ENCODE results near the gene CD63.
A peak's percentile ranks its signal among the peaks of the same experiment; 100 is the strongest.

Gene CD63

DNA sequence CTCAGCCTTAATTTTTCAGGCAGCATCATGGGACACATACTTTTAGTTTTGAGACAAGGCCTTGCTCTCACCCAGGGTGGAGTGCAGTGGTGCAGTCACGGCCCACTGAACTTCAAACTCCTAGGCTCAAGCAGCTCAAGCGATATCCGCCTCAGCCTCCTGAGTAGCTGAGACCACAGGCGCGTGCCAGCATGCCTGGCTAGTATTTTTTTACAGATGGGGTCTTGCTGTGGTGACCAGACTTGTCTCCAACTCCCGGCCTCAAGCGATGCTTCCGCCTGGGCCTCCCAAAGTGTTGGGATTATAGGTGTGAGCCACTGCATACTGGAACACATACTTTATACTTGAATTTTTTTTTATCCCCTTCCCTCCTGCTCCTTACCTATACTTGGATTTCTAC is 5.9 kb downstream of the CD63 start:
- DNase-seq (ENCODE audit: low read depth in 1 of 2, low spot score in 1 of 2): no peak

DNA sequence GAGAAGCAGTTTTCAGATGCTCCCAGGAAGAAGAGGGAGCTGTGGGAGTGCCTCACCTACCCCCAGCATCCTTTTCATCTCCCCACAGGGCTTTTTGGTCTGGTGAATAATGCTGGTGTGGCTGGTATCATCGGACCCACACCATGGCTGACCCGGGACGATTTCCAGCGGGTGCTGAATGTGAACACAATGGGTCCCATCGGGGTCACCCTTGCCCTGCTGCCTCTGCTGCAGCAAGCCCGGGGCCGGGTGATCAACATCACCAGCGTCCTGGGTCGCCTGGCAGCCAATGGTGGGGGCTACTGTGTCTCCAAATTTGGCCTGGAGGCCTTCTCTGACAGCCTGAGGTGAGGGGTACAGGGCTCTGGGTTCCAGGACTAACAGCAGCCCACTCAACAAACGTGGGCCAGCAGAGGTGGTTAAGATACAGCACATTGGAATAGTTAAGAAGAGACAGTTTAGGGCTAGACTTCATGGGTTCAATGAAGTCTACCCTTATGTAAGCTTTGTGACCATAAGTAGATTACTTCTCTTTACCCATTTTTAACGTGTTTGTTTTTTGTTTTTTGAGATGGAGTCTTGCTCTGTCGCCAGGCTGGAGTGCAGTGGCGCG is 7.1 kb downstream of the CD63 start:
- DNase-seq (ENCODE audit: low read depth in 1 of 2, low spot score in 1 of 2): no peak

DNA sequence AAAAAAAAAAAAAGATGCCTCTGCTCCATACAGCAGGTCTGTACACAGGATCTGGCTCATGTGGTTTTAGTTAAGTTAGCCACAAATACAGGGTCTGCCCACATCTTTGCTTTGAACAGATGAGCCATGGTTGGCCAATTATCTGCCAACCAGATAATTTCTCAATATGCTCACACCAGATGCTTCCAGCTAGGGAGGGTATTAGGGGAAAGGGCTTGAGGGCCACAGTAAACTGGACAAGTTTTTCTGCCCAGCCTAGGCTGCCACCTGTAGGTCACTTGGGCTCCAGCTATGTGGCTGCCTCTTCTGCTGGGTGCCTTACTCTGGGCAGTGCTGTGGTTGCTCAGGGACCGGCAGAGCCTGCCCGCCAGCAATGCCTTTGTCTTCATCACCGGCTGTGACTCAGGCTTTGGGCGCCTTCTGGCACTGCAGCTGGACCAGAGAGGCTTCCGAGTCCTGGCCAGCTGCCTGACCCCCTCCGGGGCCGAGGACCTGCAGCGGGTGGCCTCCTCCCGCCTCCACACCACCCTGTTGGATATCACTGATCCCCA is 7.8 kb downstream of the CD63 start:
- no peak for DNase-seq (ENCODE audit: low read depth in 1 of 2, low spot score in 1 of 2)

DNA sequence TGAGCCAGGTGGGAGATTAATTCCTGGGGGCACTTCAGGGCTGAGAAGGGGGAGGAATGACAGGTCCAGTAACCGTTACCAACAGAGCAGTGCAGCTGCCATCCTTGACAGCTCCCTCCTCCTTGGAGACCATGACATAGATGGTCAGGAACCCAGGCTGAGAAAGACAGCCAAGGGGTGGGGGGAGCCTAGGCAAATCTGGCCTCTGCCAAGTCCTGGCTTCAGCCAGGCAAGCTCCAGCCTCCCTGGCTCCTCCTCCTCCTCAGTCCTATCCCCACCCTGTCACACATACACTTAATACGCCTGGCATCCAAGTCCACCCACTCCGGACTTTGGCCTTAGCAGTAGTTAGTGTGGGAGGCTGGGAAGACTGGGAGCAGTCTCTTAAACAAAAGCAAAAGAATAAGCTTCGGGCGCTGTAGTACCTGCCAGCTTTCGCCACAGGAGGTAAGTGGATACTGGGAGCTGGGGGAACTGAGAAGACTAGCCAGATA is 8.7 kb downstream of the CD63 start, which contains the start of gene RDH5:
TSS of gene RDH5 (plus strand) at position 323 of the 494 bp plus-strand sequence. CDS start 792 bp downstream, outside the sequence.
- DNase-seq (ENCODE audit: low read depth in 1 of 2, low spot score in 1 of 2): no peak

DNA sequence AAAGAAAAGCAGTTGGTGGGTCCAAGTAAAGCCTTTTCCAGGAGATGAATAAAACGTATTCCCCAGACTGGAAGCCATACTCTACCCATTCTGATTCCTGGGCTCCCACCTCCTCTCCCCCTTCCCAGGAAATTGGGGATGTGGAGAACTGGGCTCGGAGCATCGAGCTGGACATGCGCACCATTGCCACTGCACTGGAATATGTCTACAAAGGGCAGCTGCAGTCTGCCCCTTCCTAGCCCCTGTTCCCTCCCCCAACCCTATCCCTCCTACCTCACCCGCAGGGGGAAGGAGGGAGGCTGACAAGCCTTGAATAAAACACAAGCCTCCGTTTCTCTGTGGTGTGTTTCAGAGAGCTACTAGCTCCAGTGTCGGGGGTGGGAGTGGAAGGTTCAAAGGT is 9.4 kb downstream of the CD63 start:
- no peak for DNase-seq (ENCODE audit: low read depth in 1 of 2, low spot score in 1 of 2)

DNA sequence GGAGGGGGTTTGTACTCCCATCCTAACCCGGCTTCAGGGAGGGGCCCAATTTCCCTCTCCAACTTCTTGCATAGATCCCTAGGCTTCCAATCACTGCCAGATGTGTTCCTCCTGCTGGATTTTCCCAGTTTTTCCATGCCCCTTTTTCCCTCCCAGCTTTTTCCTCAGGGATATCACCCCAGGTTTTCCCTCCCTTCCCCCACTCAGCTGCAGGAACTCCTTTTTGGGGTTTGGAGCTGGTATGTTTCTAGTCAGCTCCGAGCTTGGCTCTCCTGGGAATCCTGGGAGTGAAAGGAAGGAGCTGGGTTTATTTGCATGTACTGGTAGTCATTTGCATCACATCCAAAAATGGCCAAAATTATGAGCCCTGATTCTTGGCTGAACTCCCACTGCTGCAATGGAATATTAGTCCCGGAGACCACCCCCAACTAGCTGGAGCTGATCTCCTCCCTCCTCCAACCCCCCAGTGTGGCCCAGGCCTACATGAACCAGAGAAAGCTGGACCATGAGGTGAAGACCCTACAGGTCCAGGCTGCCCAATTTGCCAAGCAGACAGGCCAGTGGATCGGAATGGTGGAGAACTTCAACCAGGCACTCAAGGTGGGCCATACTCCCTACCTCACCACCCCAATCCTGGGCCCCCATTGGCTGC is 10.1 kb downstream of the CD63 start:
- no peak for DNase-seq (ENCODE audit: low read depth in 1 of 2, low spot score in 1 of 2)

DNA sequence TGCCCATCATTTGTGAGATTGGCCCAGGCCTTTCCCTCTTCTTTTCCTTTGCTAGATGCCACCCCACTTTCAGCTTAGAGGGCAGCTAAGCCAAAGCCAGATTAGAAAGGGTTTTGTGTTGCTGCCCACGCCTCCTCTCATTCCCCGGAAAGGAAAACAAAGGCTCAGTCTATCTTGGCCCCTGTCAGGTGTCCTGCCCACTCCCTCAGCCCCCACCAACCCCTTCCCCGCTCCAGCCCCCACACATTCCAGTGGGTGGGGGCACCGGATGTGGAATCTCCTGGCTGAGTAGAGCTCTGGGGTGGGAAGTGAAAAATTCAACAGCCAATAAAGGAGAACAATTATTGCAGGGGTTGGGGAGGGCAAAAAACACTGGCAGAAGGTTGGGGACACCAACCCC is 10.8 kb downstream of the CD63 start:
- no peak for DNase-seq (ENCODE audit: low read depth in 1 of 2, low spot score in 1 of 2)

DNA sequence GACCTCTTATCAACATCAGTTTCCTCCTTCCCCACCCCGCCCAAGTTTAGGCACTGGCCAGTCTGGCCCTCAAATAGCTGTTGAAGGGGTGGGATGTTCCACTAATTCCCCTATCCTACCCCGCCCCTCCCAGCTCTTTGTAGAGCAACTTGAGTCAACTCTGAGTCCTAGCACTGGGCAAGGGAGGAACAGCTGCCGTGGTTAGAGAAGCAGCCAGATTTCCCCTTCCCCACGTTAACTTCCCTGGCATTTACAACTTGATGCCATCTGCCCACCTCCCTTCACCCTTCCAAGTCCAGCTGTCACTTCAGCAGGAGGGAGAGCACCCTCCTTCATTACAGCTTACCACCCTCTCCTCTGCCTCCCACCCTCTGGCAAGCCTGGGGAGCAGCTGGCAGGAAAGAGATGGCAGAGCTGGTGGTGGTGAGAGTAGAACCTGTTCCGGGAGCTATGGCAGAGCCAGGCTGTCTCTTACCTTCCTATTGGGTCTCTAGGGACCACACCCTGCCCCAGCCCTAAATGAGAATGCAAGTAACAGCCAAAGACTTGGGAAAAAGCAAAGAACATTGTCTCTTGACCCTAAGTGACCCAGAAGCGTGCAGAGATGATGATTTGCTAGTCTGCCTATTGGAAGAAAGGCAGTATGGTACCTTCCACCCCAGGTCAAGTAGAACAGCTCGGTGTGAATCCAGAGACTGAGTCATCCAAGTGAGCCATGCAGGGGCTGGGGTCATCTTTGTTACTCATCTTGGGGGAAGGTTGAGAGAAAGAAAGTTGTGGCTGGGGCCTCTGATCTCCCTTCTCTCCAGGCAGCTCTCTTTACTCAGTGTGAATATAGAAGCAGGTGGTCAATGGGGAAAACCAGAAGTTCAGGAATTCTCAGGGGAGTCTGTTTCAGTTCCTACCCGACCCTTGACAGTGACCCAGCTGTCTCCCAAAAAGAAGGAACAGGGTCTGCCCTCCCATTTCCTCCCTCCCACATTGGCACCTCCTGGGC is 11.5 kb downstream of the CD63 start:
- no peak for DNase-seq (ENCODE audit: low read depth in 1 of 2, low spot score in 1 of 2)

DNA sequence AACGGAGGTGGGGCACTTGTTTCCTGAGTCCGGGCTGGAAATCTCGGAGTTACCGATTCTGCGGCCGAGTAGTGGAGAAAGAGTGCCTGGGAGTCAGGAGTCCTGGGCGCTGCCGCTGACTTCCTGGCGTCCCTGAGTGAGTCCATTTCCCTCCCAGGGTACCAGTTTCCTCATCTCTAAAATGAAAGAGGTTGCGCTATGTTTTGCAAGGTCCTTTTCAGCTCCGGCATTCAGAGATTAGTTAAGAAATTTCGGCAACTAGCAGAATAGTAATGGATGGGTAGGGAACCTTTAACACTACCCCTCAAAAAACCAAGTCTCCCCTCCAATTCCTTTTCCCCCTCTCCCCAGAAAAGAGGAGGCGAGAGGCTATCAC is 12.2 kb downstream of the CD63 start:
- DNase-seq (ENCODE audit: low read depth in 1 of 2, low spot score in 1 of 2): no peak

DNA sequence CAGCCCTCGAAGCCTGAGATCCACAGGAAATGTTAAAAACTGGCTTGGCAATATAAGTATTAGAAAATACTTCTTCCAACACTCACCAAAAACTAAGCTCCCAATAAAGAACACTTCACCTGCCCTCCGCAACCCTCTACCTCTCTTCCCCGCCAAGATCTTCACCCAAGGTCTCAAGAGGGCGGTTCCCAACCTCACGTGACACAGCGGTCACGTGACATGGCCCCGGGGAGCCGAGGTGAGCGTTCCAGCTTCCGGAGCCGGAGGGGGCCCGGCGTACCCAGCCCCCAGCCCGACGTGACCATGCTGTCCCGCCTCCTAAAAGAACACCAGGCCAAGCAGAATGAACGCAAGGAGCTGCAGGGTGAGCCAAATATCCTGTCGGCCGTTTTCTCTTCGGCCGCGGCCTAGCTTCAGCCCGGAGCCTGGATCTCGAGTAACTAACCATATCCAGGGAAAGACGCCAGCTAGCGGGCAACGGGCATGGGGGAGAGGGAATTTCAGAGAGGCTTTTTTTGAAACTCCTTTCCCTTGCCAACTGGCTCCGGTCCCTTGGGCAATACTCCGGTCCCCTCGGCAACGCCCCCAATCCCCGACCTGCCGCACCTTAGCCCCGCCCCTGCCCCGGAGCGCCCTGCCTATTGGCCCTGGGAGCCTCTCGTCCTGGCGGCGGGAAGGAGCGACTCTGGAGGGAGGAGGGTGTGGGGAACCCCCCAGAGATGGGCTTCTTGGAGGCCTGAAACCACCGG is 12.8 kb downstream of the CD63 start, which contains the start of gene BLOC1S1:
TSS of gene BLOC1S1 (plus strand) at position 214 of the 749 bp plus-strand sequence. CDS start at position 220, 6 bp downstream.
- peak; percentile 83 to 92 for DNase-seq (ENCODE audit: low read depth in 1 of 2, low spot score in 1 of 2)

DNA sequence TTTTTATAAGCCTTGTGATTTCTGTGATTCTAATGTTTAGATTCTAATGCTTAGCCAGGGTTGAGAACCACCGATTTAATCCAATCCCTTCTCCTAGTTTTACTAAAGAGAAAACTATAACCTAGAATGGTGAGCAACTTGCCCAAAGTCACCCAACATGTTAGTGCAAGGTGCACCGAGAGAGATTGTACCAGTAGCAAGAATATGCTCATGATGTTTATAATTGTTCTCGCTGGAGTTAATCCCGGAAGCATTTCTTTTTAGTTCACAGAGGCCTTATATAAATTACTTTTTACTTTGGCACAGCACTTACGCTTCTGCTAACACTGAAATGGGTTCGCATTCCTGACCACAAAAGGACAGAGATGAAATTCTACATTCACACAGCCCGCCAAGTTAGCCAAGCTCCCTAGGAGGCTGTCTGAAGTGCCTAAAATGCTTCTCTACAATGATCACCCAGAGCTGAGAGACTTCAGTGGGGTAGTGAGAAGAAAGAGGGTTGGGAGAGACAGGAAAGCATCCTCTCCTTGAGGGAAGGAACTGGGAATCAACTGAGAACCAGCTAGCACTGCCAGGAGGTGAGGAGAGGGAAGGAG is 13.5 kb downstream of the CD63 start:
- no peak for DNase-seq (ENCODE audit: low read depth in 1 of 2, low spot score in 1 of 2)

DNA sequence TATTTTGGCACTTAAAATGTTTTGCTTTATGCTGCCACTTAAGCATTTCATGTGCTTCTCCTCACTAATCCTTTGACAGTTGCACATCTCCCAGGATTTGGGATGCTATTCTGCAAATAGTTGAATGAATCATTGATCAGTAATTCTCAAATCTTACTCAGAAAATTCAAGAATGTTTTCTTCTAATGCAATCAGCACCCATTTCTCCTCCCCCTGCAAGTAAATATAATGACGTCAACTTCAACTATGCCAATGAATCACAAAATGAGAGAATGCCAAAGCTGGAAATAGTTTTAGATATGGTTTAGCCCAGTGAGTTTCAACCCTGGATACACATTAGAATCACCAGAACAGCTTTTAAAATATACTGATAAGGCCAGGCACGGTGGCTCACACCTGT is 15.1 kb downstream of the CD63 start:
- no peak for DNase-seq (ENCODE audit: low read depth in 1 of 2, low spot score in 1 of 2)

DNA sequence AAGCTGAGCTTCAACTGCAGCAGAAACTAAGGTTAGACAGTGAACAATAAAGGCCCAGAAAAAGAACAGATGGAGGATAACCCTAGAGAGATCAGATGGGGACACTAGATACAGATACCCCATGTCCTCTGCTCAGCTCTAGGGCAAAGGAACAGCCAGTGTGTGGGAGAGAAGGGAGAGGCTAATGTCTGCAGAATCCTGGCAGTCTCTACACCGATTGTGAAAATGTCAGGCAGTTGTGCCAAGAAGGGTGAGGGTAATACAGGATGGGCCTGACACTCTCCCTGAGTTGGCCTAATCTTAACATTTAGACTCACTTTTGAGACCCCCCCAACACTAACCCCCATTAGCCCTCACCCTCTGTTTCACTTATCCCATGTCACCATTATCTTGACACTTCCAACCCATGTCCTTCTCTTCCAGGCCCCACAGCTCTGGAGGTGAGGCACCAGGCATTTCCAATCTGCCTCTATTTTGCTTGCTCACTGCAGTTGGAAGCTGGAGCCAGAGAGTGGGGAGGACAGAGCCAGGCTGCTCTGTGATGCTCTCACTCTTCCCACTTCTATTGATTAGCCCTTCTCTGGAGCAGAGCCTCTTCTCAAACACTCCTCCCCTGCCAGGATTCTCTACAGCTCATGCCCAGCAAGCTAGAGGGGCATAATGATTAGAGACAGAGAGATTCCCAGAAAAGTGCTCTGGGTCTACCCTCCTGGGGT is 16.0 kb downstream of the CD63 start:
- no peak for DNase-seq (ENCODE audit: low read depth in 1 of 2, low spot score in 1 of 2)

DNA sequence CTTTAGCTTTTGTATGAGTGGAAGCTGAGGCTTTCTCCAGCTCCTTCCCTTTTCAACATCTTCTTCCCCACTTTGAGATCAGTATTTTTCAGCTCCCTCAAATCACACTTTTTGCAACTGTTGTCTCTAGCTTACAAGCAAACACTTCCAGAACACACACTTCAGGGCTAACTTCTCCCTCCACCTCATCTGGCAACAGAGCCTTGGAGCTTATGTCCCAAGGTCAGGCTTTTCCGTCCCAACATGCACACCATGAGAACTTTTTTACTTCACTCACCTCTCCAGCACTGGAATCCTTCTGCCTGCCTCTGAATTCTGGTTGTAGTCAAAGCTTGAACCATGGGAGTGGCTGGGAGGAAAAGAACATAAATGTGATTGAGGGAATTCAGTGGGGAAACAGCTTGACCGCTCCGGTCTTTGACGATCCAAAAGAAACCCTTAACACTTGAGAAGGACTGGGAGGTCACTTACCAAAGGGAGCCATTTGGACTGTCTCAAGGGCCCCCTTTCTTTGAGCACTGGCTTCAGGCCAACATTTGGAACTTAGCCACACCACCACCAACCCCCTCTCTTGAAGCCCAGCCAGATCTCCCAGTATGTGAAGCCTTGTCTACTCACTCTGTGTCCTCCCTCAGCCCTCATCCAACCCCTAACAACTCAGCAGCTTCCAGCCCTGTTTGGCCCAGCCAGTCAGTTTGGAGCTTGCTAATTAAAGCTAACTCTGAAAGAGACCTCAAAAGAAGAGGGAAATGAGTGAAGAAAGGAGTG is 16.8 kb downstream of the CD63 start:
- DNase-seq (ENCODE audit: low read depth in 1 of 2, low spot score in 1 of 2): no peak

DNA sequence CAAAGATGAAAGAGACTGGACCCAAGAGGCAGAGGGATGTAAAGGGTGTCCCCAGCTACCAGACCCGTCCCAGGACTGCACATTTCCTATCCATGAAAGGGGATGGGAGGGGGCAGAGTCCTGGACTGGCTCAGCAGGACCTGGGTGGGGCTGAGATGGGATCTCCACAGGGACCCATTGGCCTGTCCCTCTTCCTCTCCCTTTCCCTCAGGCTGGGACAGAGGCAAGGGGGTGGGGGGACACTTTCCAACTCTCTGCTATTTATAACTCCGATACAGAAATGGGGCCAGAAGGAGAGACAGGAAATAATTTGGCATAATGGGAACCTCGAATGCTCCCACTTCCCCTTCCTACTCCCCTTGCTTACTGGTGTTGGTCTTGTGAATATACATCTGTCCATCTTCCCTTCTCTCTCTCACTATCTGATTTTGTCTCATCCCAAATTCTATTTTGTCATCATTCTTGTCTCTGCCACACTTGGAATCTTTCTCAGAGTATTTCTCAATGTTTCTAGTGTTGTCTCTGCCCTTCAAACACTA is 20.0 kb downstream of the CD63 start:
- DNase-seq (ENCODE audit: low read depth in 1 of 2, low spot score in 1 of 2): no peak

DNA sequence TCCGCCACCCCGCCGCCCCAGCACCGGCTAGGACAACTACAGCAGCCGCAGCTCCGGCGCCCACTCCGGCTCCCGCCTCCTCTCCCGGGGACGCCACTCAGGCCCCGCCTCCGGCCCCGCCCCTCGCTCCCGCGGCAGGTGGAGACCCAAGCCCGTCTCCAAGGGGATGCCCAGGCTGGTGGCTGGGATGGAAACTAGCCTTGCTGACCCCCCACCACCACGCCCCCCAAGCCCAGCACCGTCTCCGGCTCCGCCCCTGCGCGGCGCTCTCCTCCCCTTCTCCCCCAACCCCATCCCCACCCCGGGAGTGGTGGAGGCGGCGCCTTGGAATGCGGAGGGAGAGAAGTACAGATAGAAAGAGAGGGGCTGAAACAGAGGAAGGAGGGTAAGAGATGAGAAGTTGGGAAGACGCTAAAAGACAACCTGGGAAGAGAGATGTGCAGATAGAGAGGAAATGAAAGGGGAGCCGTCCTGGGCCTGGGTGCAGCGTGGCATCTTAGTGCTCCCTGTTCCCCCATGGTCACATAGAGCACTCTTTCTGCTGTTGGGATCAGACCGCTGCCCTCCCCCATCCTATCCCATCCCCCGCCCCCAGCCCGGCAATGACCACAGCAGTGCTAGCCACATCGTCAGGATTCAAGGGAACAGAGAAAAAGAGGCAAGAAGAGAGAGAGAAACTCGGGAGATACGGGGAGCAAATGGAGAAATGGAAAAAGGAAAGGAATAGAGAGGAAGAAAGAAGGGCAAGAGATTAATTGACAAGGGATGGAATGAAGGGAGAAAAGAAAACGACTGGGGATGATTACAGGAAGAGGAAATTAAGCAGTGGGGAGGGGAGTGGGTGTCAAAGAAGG is 20.7 kb downstream of the CD63 start, which contains the start of gene ITGA7:
TSS of gene ITGA7 (minus strand) at position 64 of the 854 bp plus-strand sequence. CDS start 222 bp downstream, outside the sequence.
- DNase-seq (ENCODE audit: low read depth in 1 of 2, low spot score in 1 of 2): peak; percentile 42 to 61

DNA sequence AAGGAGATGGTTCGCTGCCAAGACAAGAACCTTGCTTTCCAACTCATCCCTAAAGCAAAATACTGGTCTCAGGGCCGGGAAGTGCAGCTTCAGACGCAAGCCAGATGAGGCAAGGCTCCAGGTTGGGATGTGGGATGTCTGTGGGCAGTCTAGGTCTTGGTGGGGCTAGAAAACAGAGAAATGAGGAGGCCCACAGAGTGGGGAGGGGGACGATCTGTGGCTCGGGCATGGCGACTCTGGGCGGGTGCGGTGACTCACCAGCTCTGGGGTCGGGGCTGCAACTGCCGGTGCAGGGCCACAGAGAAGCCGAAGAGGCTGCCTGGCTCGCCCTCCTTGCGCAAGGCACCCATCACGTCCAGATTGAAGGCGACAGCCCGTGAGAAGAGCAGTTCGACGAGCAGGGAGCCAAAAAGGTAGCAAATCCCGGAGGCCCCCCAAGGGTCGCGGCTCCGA is 21.6 kb downstream of the CD63 start:
- DNase-seq (ENCODE audit: low read depth in 1 of 2, low spot score in 1 of 2): no peak
